Measurements from ENCODE around the gene ZNF500. TPM values are rescaled to one million over a fixed set of nuclear protein-coding genes. Genes with fewer than 3 reads are reported as not detected.

ZNF500 gene
- total RNA-seq, 1 donor from 2014 or later = 5.4 TPM

DNA sequence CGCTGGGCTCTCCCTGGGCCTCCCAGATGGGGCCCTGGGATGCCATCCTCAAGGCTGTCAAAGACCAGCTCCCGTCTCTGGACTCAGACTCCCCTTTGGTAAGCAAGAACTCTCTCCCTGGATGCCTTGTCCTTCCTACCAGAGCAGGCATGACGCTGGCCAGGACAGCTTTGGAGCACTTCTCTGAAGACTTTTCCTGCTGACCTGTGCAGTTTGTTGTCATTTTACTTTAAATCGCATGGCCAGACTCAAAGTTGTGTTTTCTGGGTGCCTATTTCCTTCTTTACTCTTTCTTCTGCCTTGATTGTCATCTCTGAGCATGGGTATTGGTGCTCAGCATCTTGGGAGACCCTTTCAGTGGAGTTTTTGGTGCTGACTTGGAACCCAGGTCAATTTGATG, 30.4 kb downstream of the ZNF500 start:
- H3K9me3 ChIP-seq (replicated peaks) = no peaks in the 10 kb centered on the region
- no peak for DNase-seq
- no peak overlapping the region for H3K27ac ChIP-seq (replicated peaks)
- intact Hi-C loops (cut with micrococcal nuclease) = no loop called here
- no peaks in the 10 kb centered on the region for H3K36me3 ChIP-seq
- H3K4me1 ChIP-seq = peaks cover 25% of the 10 kb centered on the region
- no peak for TF ChIP-seq CTCF (IDR thresholded peaks at IDR 0.05; ENCODE audit: borderline replicate concordance)
- no peaks in the 10 kb centered on the region for H3K27me3 ChIP-seq (ENCODE audit: low read depth)
- no peak overlapping the region for H3K4me3 ChIP-seq

DNA sequence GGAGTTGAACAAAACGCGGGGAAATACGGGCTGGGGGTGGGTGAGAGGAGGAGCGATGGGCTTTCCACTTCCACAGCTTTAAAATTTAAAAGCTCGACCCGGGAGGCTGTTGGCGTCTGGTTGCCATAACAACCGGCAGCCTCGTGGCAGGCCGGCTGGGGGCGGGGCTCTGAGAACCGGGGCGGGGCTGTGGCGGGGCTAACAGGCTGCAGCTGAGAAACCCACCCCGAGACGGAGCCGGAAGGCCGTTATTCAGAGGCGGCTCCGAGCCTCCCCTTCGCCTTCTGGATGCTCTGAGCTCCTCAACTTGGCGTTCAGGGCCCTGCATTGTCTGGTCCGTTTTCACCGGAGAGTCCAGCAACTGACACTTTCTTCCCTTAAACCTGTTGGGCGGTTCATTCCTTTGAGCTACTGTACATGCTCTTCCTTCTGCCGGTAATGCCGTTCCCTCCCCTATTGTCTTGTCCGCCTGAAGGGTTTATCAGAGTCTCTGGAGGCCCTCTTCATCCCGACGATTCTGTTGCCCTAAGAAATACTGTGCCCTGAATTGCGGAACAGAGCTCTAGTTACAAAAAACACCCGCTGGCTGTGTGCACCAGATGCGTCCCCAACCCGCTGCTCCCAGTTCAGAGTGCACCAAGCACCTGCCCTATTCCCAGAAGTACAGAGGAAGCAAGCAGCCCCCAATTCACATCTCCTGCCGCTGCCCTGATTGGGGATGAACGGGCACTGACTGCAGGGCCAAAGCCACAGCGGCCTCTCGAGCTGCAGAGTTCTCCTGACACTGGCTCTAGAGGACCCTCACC, 32.0 kb downstream of the ZNF500 start:
- Histone ChIP-seq H3K4me1 (peaks cover 25% of the 10 kb centered on the region), H3K27ac (replicated peaks) (peak overlapping the region; percentile 84), H3K36me3 (peaks cover 16% of the 10 kb centered on the region), H3K9me3 (replicated peaks) (no peaks in the 10 kb centered on the region), H3K27me3 (ENCODE audit: low read depth) (no peaks in the 10 kb centered on the region), H3K4me3 (peak overlapping the region; percentile 88)
- TF ChIP-seq CTCF (IDR thresholded peaks at IDR 0.05; ENCODE audit: borderline replicate concordance) = no peak
- peak; percentile 91 for DNase-seq
- intact Hi-C loops (cut with micrococcal nuclease) = no loop called here

- intact Hi-C loops (cut with micrococcal nuclease) = no loop called here
- Histone ChIP-seq H3K4me3 (peak within 1 kb of the TSS; percentile 88), H3K27me3 (ENCODE audit: low read depth) (no peaks in the 10 kb centered on the region), H3K9me3 (replicated peaks) (no peaks in the 10 kb centered on the region), H3K4me1 (peaks cover 25% of the 10 kb centered on the region), H3K27ac (replicated peaks) (peak within 1 kb of the TSS; percentile 84), H3K36me3 (peaks cover 23% of the 10 kb centered on the region)
- no peak for TF ChIP-seq CTCF (IDR thresholded peaks at IDR 0.05; ENCODE audit: borderline replicate concordance)
- DNase-seq = peak; percentile 96
Observed at GRCh38 chr16:4734063-4734729, 32.8 kb downstream of the ZNF500 start, which contains the start of the genes ANKS3 and DNAAF8. ANKS3 (minus strand) TSS chr16:4734271; CDS start chr16:4730149, 4,122 bp downstream. DNAAF8 (plus strand) TSS chr16:4734537; CDS start chr16:4736515, 1,978 bp downstream.

GRCh38 chr16:4733747-4734062, 33.3 kb downstream of the ZNF500 start:
- DNase-seq = no peak
- peak overlapping the region; percentile 84 for H3K27ac ChIP-seq (replicated peaks)
- H3K4me1 ChIP-seq = peaks cover 25% of the 10 kb centered on the region
- H3K36me3 ChIP-seq = peaks cover 28% of the 10 kb centered on the region
- no peak for TF ChIP-seq CTCF (IDR thresholded peaks at IDR 0.05; ENCODE audit: borderline replicate concordance)
- intact Hi-C loops (cut with micrococcal nuclease) = no loop called here
- H3K9me3 ChIP-seq (replicated peaks) = no peaks in the 10 kb centered on the region
- H3K27me3 ChIP-seq (ENCODE audit: low read depth) = no peaks in the 10 kb centered on the region
- H3K4me3 ChIP-seq = peak overlapping the region; percentile 88

DNA sequence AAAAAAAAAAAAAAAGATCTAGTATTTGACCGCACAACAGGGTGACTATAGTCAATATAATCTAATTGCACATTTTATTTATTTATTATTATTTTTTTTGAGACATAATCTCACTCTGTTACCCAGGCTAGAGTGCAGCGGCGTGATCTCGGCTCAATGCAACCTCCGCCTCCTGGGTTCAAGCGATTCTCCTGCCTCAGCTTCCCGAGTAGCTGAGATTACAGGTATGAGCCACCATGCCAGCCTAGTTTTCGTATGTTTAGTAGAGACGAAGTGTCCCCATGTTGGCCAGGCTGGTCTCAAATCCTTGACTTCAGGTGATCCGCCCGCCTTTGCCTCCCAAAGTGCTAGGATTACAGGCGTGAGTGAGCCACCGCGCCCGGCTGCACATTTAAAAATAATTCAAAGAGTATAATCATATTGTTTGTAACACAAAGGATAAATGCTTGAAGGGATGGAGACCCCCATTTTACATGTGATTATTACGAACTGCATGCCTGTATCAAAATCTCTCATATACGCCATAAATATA, 33.7 kb downstream of the ZNF500 start:
- H3K4me1 ChIP-seq = peaks cover 25% of the 10 kb centered on the region
- no peak for TF ChIP-seq CTCF (IDR thresholded peaks at IDR 0.05; ENCODE audit: borderline replicate concordance)
- no peaks in the 10 kb centered on the region for H3K27me3 ChIP-seq (ENCODE audit: low read depth)
- no peaks in the 10 kb centered on the region for H3K9me3 ChIP-seq (replicated peaks)
- DNase-seq = no peak
- peak overlapping the region; percentile 84 for H3K27ac ChIP-seq (replicated peaks)
- H3K4me3 ChIP-seq = peak overlapping the region; percentile 88
- intact Hi-C loops (cut with micrococcal nuclease) = no loop called here
- H3K36me3 ChIP-seq = peaks cover 33% of the 10 kb centered on the region
